ENCODE data around the gene FRS3. TPM values are rescaled to one million over a fixed set of nuclear protein-coding genes. Genes with fewer than 3 reads are reported as not detected.

Gene FRS3
- total and polyA plus RNA-seq, 2 of the 13 experiments (the other 11 are each of a cell fraction or from before 2014, with no cell fraction given): 3.0 to 7.4 TPM

GRCh38 chr6:41787219-41787917, 7.7 kb upstream of the FRS3 start, which contains the start of gene TOMM6 (continued):
- TF ChIP-seq RFXAP (CRISPR knock-in tag; IDR thresholded peaks at IDR 0.05; ENCODE audit: borderline replicate concordance) (peak; percentile 95), ZNF564 (CRISPR knock-in tag; IDR thresholded peaks at IDR 0.05) (no peak; the same call in 1 of the 2 replicates), KMT2A (CRISPR knock-in tag; IDR thresholded peaks at IDR 0.05) (peak; percentile 94), CAMTA2 (CRISPR knock-in tag; IDR thresholded peaks at IDR 0.05; ENCODE audit: borderline replicate concordance) (no peak), POGK (CRISPR knock-in tag; conservative IDR thresholded peaks at IDR 0.05) (peak; percentile 82; the same call in 1 of the 2 replicates), ZNF746 (CRISPR knock-in tag; IDR thresholded peaks at IDR 0.05) (peak; percentile 76), ZNF121 (CRISPR knock-in tag; IDR thresholded peaks at IDR 0.05) (no peak), ZNF326 (CRISPR knock-in tag; IDR thresholded peaks at IDR 0.05; ENCODE audit: borderline replicate concordance) (no peak; the same call in 1 of the 2 replicates), SALL2 (CRISPR knock-in tag; IDR thresholded peaks at IDR 0.05) (peak; percentile 93), CHD4 (IDR thresholded peaks at IDR 0.05; ENCODE audit: borderline replicate concordance, low read length) (no peak), ZSCAN12 (CRISPR knock-in tag; IDR thresholded peaks at IDR 0.05) (no peak), ZNF362 (CRISPR knock-in tag; IDR thresholded peaks at IDR 0.05; ENCODE audit: borderline replicate concordance) (no peak; the same call in 1 of the 2 replicates), PBX2 (CRISPR knock-in tag; IDR thresholded peaks at IDR 0.05) (0 out of 2 replicates have a peak, but pooled peaks have one; percentile 12), CENPBD1 (CRISPR knock-in tag; IDR thresholded peaks at IDR 0.05; ENCODE audit: borderline replicate concordance, low read depth) (no peak), ZSCAN9 (CRISPR knock-in tag; IDR thresholded peaks at IDR 0.05; ENCODE audit: borderline replicate concordance) (peak; percentile 55; the same call in 1 of the 2 replicates), CREM (IDR thresholded peaks at IDR 0.05) (peak; percentile 99), CREM (CRISPR knock-in tag; IDR thresholded peaks at IDR 0.05) (peak; percentile 92), TP53 (CRISPR knock-in tag; conservative IDR thresholded peaks at IDR 0.05) (peak; percentile 72; the same call in 1 of the 2 replicates), HNRNPH1 (optimal IDR thresholded peaks at IDR 0.05; ENCODE audit: low read depth, low read length) (no peak), ZFX (CRISPR knock-in tag; IDR thresholded peaks at IDR 0.05; ENCODE audit: low read depth) (peak; percentile 96), PHF20 (CRISPR knock-in tag; IDR thresholded peaks at IDR 0.05) (peak; percentile 100)
- TF ChIP-seq, protein P1, sequence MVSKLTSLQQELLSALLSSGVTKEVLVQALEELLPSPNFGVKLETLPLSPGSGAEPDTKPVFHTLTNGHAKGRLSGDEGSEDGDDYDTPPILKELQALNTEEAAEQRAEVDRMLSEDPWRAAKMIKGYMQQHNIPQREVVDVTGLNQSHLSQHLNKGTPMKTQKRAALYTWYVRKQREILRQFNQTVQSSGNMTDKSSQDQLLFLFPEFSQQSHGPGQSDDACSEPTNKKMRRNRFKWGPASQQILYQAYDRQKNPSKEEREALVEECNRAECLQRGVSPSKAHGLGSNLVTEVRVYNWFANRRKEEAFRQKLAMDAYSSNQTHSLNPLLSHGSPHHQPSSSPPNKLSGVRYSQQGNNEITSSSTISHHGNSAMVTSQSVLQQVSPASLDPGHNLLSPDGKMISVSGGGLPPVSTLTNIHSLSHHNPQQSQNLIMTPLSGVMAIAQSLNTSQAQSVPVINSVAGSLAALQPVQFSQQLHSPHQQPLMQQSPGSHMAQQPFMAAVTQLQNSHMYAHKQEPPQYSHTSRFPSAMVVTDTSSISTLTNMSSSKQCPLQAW (CRISPR knock-in tag; IDR thresholded peaks at IDR 0.05): peak; percentile 86; the same call in 1 of the 2 replicates
